ENCODE results near the gene ATAD3C.
"Not testable (repeated sequence)": the region's sequence is repeated elsewhere in the genome, so short reads cannot be mapped to it uniquely, and the experiment has no call there.

ATAD3C gene

DNA sequence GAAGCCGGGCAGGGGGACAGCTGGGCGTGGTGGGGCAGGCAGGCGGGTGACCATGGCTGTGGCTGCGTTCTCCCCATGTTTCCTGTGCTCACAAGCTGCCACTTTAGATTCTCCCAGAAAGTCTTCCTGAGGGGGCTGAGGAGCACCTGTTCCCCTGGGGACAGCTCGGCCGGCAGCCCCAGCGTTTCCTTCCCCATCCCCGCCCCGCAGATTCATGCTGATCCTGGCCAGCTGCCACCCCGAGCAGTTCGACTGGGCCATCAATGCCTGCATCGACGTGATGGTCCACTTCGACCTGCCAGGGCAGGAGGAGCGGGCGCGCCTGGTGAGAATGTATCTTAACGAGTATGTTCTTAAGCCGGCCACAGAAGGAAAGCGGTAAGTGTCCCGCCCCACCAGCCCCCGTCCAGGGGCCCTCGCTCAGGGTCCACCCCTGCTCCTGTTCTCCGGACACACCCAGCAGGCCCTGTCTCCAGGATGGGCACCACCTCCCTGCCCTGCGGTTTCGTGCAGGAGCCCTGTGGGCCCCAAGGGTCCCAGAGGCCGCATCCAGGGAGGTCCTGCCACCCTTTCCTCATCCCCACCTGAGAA, 11.1 kb downstream of the ATAD3C start:
- peaks cover 3% of the 10 kb centered on the region for H3K27me3 ChIP-seq (replicated peaks; ENCODE audit: control insufficient read depth, insufficient read depth, low read length, poor library complexity, severe bottlenecking)
- no peaks in the 10 kb centered on the region for H3K36me3 ChIP-seq (ENCODE audit: control insufficient read depth, insufficient read depth, low read length)
- no peaks in the 10 kb centered on the region for H3K9me3 ChIP-seq (ENCODE audit: control insufficient read depth, low read length)
- no peak overlapping the region for H3K27ac ChIP-seq (ENCODE audit: insufficient read depth, low read length, poor library complexity, severe bottlenecking)
- no peak overlapping the region for H3K4me3 ChIP-seq (ENCODE audit: insufficient read depth, low read depth, low read length, poor library complexity, severe bottlenecking)
- H3K4me1 ChIP-seq (ENCODE audit: control insufficient read depth, insufficient read depth, low read length, poor library complexity, severe bottlenecking) = no peaks in the 10 kb centered on the region
- no peak for DNase-seq

DNA sequence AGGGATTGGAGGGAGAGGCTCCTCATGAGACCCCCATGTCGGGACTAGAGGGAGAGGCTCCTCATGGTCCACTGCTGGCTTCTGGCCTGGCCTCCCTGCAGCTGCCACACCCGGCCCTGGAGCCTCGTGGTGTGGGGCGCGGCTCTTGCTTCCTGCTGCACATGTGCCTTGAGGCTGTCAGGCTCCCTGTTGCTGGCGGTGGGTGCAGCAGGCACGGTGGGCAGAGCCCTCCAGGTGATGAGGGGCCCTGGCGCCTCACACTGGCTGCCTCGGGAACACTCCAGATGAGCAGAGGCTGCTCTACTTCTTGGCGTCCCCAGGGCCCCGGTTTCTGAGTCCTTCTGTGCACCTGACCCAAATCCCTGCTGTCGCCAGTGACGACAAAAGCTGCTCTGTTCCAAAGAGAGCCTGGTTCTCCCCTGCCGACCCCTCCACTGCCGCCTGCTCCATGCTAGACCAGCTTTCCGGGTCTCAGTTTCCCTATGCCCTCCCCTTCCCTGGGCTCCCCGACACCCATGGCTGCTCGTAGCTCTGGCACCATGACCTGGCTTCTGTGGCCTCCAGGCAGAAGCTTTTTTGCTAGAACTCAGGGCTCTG, 12.3 kb downstream of the ATAD3C start:
- Histone ChIP-seq H3K9me3 (ENCODE audit: control insufficient read depth, low read length) (no peaks in the 10 kb centered on the region), H3K27ac (ENCODE audit: insufficient read depth, low read length, poor library complexity, severe bottlenecking) (no peak overlapping the region), H3K4me1 (ENCODE audit: control insufficient read depth, insufficient read depth, low read length, poor library complexity, severe bottlenecking) (no peaks in the 10 kb centered on the region), H3K4me3 (ENCODE audit: insufficient read depth, low read depth, low read length, poor library complexity, severe bottlenecking) (no peak overlapping the region), H3K27me3 (replicated peaks; ENCODE audit: control insufficient read depth, insufficient read depth, low read length, poor library complexity, severe bottlenecking) (peaks cover 3% of the 10 kb centered on the region), H3K36me3 (ENCODE audit: control insufficient read depth, insufficient read depth, low read length) (no peaks in the 10 kb centered on the region)
- DNase-seq = no peak

DNA sequence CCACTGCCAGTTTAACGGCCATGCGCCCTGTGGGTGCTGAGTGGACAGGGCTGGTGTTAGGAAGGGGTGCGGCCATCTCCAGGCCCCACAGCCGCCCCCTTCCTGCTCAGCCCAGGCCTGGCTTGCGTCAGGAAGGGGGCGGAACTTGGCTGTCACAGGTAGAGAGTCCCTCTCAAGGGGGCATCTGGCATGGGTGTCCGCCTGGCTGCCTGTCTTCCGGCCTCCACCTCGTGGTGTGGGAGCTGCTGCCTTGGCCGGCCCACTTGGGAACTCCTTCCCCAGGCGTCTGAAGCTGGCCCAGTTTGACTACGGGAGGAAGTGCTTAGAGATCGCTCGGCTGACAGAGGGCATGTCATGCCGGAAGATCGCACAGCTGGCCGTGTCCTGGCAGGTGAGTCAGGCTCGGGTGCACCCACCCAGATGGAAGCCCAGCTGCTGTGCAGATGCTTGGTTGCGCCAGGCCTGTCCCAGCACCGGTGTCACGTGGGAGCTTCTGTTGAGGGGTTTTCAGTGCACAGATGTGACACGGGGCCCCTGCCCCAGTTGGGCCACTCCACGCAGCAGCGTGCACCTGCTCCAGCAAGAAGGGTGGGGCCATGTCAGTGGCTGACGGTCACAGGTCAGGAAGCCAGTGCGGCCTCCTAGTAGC, 13.0 kb downstream of the ATAD3C start:
- H3K9me3 ChIP-seq (ENCODE audit: control insufficient read depth, low read length) = no peaks in the 10 kb centered on the region
- peak overlapping the region; percentile 22 for H3K4me3 ChIP-seq (ENCODE audit: insufficient read depth, low read depth, low read length, poor library complexity, severe bottlenecking)
- H3K27me3 ChIP-seq (replicated peaks; ENCODE audit: control insufficient read depth, insufficient read depth, low read length, poor library complexity, severe bottlenecking) = peaks cover 3% of the 10 kb centered on the region
- no peak overlapping the region for H3K27ac ChIP-seq (ENCODE audit: insufficient read depth, low read length, poor library complexity, severe bottlenecking)
- DNase-seq = no peak
- no peaks in the 10 kb centered on the region for H3K4me1 ChIP-seq (ENCODE audit: control insufficient read depth, insufficient read depth, low read length, poor library complexity, severe bottlenecking)
- H3K36me3 ChIP-seq (ENCODE audit: control insufficient read depth, insufficient read depth, low read length) = no peaks in the 10 kb centered on the region

DNA sequence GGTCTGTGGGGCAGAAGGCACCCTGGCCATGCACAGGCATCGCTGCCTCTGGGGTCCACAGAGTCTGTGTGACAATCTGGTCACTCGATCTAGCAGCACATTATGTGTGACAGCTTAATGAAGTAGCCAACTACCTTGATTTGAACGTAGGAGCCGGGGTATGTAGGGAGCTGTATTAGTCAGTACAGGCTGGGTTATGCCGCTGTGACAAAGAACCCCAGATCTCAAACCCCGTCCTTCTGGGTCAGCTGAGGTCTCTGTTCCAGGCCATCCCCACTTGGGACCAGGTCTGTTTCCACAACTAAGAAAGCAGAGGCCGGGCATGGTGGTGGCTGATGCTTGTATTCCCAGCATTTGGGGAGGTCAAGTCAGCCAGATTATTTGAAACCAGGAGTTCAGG, 13.8 kb downstream of the ATAD3C start:
- Histone ChIP-seq H3K27ac (ENCODE audit: insufficient read depth, low read length, poor library complexity, severe bottlenecking) (no peak overlapping the region), H3K27me3 (replicated peaks; ENCODE audit: control insufficient read depth, insufficient read depth, low read length, poor library complexity, severe bottlenecking) (peaks cover 3% of the 10 kb centered on the region), H3K9me3 (ENCODE audit: control insufficient read depth, low read length) (no peaks in the 10 kb centered on the region), H3K4me3 (ENCODE audit: insufficient read depth, low read depth, low read length, poor library complexity, severe bottlenecking) (no peak overlapping the region), H3K4me1 (ENCODE audit: control insufficient read depth, insufficient read depth, low read length, poor library complexity, severe bottlenecking) (no peaks in the 10 kb centered on the region), H3K36me3 (ENCODE audit: control insufficient read depth, insufficient read depth, low read length) (no peaks in the 10 kb centered on the region)
- DNase-seq = no peak

DNA sequence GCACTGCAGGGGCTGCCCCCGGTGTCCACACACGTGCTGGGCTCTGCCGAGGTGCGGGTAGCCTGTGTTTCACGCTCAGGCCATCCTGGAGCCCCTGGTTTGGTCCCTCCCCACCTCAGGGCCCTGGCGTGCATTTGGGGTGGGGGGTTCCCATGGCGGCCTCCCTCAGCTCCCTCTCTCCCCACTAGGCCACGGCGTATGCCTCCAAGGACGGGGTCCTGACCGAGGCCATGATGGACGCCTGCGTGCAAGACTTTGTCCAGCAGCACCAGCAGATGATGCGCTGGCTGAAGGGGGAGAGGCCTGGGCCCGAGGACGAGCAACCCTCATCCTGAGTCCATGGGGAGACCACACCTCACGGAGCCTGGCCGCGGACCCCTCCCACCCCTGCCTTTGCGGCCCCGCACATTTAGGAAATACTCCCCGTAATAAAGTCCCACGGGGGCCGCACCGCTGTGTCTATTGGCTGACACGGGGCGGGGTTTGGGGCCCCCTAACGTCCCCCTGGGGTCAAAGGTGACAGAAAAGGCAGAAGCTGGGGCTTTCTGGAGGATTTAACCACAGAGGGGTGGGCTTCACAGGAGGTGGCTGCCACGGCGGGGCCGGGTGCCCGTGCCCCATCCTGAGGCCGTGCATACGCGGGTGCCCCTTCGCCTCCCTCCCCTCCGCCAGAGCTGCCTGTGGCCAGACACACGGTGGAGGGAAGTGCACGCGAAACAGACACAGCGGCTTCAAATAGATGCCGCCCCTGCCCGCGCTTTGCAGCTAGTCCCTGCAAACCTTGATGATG, 18.9 kb downstream of the ATAD3C start:
- H3K36me3 ChIP-seq (ENCODE audit: control insufficient read depth, insufficient read depth, low read length); H3K4me3 ChIP-seq (ENCODE audit: insufficient read depth, low read depth, low read length, poor library complexity, severe bottlenecking); H3K4me1 ChIP-seq (ENCODE audit: control insufficient read depth, insufficient read depth, low read length, poor library complexity, severe bottlenecking); H3K9me3 ChIP-seq (ENCODE audit: control insufficient read depth, low read length); H3K27me3 ChIP-seq (replicated peaks; ENCODE audit: control insufficient read depth, insufficient read depth, low read length, poor library complexity, severe bottlenecking); DNase-seq; H3K27ac ChIP-seq (ENCODE audit: insufficient read depth, low read length, poor library complexity, severe bottlenecking): not testable (repeated sequence)

DNA sequence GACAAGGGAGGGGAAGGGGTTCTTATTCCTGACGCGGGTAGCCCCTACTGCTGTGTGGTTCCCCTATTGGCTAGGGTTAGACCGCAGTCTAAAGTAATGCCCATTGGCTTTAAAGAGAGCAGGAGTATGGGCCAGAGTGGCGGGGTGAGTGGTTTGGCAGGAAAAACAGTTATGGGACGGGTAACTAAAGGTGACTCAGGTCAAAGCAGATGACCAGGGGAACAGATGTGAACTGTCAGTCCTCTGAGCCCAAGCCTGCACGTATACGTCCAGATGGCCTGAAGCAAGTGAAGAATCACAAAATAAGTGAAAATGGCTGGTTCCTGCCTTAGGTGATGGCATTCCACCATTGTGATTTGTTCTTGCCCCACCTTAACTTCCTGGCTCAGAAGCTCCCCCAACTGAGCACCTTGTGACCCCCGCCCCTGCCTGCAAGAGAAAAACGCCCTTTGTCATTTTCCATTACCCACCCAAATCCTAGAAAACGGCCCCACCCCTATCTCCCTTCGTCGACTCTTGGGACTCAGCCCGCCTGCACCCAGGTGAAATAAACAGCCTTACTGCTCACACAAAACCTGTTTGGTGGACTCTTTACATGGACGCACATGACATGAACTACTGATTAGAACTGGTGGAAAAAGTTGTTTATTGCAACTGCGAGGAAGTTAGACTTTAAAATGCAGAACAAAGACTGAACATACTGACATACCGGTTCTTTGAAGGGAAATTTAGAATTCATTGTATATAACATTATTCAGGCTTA, 21.3 kb downstream of the ATAD3C start:
- peak overlapping the region; percentile 69 for H3K4me3 ChIP-seq (ENCODE audit: insufficient read depth, low read depth, low read length, poor library complexity, severe bottlenecking)
- no peaks in the 10 kb centered on the region for H3K9me3 ChIP-seq (ENCODE audit: control insufficient read depth, low read length)
- DNase-seq = no peak
- H3K4me1 ChIP-seq (ENCODE audit: control insufficient read depth, insufficient read depth, low read length, poor library complexity, severe bottlenecking) = peaks cover 7% of the 10 kb centered on the region
- H3K27ac ChIP-seq (ENCODE audit: insufficient read depth, low read length, poor library complexity, severe bottlenecking) = peak overlapping the region; percentile 74
- no peaks in the 10 kb centered on the region for H3K27me3 ChIP-seq (replicated peaks; ENCODE audit: control insufficient read depth, insufficient read depth, low read length, poor library complexity, severe bottlenecking)
- H3K36me3 ChIP-seq (ENCODE audit: control insufficient read depth, insufficient read depth, low read length) = no peaks in the 10 kb centered on the region

DNA sequence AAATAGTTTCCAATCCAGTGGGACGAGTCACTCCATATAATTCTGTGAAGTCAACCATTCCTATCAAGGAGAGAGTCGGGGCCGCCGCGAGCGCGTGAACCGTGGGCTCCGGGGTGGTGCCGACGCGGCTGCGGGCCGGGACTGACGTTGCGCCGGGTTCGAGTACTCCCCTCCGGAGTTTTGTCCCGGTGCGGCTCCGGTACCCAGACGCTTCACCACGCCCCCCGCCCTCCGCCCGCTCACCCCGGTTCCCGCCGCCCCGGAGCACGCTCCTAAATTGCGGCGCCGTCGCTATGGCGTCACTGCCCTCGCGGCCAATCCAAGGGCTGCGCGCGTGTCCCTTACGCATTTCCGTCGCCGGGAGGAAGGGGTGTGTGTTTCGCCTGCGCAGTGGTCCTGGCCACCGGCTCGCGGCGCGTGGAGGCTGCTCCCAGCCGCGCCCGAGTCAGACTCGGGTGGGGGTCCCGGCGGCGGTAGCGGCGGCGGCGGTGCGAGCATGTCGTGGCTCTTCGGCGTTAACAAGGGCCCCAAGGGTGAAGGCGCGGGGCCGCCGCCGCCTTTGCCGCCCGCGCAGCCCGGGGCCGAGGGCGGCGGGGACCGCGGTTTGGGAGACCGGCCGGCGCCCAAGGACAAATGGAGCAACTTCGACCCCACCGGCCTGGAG, 22.0 kb downstream of the ATAD3C start, which contains the start of gene ATAD3B:
Gene ATAD3B, plus strand, starts transcription at position 377 of the 664 bp plus-strand sequence. Its CDS starts 120 bp downstream, at position 497.
- Histone ChIP-seq H3K27ac (ENCODE audit: insufficient read depth, low read length, poor library complexity, severe bottlenecking) (peak within 1 kb of the TSS; percentile 74), H3K4me1 (ENCODE audit: control insufficient read depth, insufficient read depth, low read length, poor library complexity, severe bottlenecking) (peaks cover 7% of the 10 kb centered on the region), H3K4me3 (ENCODE audit: insufficient read depth, low read depth, low read length, poor library complexity, severe bottlenecking) (peak within 1 kb of the TSS; percentile 69), H3K36me3 (ENCODE audit: control insufficient read depth, insufficient read depth, low read length) (no peaks in the 10 kb centered on the region), H3K9me3 (ENCODE audit: control insufficient read depth, low read length) (no peaks in the 10 kb centered on the region), H3K27me3 (replicated peaks; ENCODE audit: control insufficient read depth, insufficient read depth, low read length, poor library complexity, severe bottlenecking) (no peaks in the 10 kb centered on the region)
- peak; percentile 78 to 87 (median 85) for DNase-seq

DNA sequence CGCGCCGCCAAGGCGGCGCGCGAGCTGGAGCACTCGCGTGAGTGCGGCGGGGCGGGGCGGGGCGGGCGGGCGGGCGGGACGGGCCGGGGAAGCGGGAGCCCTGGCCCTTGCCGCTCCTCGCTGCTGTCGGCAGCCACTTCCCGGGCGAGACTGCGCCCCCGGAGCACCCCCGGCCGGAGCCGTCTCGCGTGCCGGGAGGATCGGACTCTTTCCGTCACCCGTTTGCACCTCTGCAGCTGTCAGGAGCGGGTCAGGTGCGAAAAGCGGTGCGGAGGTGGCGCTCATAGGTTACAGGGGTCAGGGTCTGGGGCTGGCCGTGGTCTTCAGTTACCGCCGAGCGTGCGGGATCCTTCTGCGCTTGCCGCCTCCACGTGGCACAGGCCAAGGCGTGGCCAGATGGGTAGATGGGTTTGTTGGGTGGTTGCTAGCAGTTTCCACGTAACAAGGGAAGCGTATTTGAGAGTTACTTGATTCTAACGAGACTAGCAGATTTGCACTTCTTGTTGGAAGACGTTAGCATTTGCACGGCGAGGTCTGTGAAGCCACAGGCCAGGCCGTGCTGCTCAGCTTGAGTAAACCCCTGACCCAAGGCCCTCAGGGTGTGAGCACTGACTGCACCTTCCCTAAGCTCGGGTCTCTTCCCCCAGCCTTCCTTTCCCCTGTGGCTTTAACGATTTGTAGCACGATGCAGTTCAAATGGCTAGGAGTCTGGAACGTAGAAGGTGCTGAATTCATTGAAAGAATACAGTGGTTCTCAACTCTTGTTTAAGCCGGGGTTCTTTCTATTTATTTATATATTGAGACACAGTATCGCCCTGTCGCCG, 22.8 kb downstream of the ATAD3C start:
- H3K27ac ChIP-seq (ENCODE audit: insufficient read depth, low read length, poor library complexity, severe bottlenecking) = peak overlapping the region; percentile 74

More for the DNA sequence above, 22.8 kb downstream of the ATAD3C start:
- H3K4me1 ChIP-seq (ENCODE audit: control insufficient read depth, insufficient read depth, low read length, poor library complexity, severe bottlenecking); DNase-seq; H3K36me3 ChIP-seq (ENCODE audit: control insufficient read depth, insufficient read depth, low read length); H3K9me3 ChIP-seq (ENCODE audit: control insufficient read depth, low read length); H3K27me3 ChIP-seq (replicated peaks; ENCODE audit: control insufficient read depth, insufficient read depth, low read length, poor library complexity, severe bottlenecking): not testable (repeated sequence)
- H3K4me3 ChIP-seq (ENCODE audit: insufficient read depth, low read depth, low read length, poor library complexity, severe bottlenecking) = peak overlapping the region; percentile 32

Data from effector memory CD4-positive, alpha-beta T cell (primary cell).